HG03060 (cell line): ENCODE data around the gene GLT8D1.
"Not testable (repeated sequence)": the region's sequence is repeated elsewhere in the genome, so short reads cannot be mapped to it uniquely, and the experiment has no call there.

Experiments used
- ATAC-seq: cut with Tn5 transposase; IDR thresholded peaks from one replicate; pipeline ENCODE4 v1.9.1; 2021; ENCODE audit warnings: low read depth, moderate number of reproducible peaks; ENCODE audit not compliant: unreplicated experiment

Gene GLT8D1, protein sequence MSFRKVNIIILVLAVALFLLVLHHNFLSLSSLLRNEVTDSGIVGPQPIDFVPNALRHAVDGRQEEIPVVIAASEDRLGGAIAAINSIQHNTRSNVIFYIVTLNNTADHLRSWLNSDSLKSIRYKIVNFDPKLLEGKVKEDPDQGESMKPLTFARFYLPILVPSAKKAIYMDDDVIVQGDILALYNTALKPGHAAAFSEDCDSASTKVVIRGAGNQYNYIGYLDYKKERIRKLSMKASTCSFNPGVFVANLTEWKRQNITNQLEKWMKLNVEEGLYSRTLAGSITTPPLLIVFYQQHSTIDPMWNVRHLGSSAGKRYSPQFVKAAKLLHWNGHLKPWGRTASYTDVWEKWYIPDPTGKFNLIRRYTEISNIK

DNA sequence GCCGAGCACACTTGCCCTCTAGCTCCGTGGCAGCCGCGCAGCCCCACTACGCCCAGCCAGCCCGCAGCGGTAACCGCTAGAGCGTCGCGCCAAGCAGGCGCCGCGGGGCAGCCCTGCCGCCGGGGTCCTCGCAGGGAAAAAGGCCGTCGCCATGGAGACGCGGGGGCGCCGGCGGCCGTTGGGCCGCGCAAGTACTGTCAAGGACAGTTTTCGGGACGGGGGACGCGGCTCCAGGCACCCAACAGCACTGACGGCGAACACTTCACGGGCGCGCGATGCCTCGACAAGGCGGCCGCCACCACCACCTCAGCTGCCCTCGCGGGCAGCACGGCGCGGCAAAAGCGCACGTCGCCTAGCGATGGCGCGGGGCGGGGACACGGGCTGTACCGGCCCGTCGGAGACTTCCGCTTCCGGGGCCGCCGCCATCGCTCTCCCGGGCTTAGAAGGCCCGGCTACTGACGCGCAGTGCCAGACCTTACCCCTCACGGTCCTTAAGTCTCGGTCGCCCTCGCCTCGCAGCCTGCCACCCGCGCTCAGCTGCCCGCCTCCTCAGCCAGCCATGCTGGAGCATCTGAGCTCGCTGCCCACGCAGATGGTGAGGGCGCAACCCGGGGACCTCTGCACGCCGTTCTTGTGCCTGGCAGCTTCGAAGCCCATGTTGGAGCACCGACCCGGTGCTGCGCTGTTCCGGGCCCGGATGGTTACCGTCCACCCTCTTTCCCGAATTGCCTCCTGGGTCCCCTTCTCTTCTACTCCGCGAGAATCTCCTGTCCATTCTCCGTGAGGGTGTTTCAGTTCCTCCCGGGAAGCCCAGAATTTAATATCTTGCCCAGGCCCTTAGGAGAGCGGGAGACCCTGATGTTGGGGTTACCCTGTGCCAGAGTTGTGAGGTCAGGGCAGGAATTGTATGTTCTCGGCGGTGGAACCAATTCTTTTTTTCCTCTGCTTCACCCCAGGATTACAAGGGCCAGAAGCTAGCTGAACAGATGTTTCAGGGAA is at the start of gene GLT8D1, which contains the start of gene SPCS1:
Gene GLT8D1, minus strand, starts transcription at position 104 of the 999 bp plus-strand sequence. CDS start 5,331 bp downstream, outside the sequence.
Gene SPCS1, plus strand, starts transcription at position 419 of the 999 bp plus-strand sequence. Its CDS starts 141 bp downstream, at position 560.
- peak; percentile 51 for ATAC-seq

DNA sequence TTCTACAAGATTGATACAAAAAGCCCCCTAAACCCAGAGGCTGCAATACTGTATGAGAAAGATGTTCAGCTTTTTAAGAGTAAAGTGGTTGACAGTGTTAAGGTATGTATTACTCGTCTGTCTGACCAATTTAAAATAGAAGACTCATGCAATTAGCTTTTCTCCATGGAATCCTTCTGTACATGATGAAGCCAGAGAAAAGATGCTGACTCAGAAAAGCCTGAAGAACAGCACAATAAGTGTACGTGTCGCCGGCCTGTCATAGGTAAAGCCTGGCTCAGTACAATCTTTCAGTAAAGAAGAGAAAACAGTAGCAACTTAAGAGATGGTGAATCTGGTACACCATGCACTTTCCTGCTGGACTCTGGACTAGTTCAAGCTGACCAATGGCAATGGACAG is 48.8 kb upstream of the GLT8D1 start:
- no peak for ATAC-seq

DNA sequence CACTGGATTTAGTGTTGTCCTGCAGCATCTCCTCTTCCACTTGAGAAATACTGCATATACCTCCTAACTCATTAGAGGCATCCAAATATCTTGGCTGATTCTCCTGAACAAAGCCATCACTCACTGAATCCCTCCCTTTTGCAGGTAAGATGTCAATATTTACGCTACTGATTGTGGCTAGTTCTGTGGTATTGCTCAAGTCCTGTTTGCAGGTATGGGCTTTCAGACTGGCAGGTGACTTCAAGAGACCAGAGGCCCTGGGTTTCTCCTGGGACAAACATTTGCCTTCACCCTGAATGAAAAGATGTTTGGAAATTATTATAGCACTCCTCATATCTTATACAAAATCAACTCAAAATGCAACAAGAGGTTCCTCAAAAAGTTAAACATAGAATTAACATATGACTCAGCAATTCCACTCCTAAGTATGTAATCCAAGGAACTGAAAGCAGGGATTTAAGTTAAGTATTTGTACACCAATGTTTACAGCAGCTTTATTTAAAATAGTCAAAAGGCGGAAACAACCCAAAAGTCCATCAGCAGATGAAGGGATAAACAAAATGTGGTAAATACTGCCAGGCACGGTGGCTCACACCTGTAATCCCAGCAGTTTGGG is 46.6 kb upstream of the GLT8D1 start:
- no peak for ATAC-seq

DNA sequence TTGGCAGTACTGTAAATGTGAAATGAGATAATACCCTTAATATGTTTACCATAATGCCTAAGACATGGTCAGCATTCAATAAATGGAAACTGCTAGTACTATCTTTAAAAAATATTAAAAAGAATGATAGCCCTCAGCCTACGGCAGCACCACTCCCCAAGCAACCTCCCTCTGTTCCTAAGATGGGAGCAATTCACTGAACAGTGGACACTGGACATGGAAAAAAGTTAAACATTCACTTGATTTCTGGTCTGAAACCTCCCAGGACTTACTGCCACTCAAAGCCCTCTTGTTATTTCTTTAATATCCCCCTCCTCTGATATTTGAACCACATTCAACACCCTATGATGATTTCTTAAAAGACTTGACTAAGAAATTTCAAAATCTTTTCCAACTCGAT is 38.1 kb upstream of the GLT8D1 start:
- ATAC-seq, result no peak

DNA sequence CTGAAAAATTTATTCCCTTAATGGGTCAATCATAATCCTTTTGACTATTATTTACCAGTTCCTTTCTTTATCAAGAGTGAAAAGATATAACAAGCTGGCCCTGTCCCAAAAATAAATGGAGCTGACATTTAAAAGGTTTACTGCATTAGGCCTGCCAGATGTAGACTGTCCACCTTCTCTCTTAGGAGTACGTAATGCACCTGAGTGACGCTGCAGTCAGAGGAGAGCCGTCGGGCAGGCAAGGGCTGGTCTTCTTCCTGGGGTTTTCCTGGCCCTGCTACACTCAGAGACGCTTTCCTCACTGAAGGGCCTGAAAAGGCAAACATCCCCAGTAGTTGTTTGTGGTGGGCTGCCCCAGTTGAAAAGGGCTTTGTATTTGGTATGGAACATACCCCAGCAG is 37.6 kb upstream of the GLT8D1 start:
- no peak for ATAC-seq

DNA sequence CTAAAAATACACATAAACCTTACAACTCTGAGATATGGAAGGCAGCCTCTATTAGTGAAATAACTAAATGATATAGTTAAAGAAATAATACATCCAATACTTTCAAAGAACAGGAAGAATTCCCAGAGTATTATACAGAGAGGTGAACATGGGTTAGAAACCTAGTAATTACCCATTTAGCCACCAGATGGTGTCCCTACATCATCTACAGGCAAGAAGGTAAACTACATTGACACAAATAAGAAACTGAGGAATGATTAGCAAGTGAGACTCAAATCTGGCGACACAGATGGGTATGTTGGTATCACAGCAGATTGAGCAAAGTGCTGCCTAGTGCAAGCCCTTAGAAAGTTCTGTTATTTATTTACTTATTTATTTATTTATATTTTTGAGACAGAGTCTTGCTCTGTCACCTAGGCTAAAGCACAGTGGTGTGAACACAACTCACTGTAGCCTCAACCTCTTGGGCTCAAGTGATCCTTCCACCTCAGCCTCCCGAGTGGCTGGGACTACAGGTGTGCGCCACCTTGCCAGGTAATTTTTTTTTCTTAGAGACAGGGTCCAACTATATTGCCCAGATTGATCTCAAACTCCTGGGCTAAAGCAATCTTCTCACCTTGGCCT is 36.9 kb upstream of the GLT8D1 start:
- ATAC-seq, result no peak

DNA sequence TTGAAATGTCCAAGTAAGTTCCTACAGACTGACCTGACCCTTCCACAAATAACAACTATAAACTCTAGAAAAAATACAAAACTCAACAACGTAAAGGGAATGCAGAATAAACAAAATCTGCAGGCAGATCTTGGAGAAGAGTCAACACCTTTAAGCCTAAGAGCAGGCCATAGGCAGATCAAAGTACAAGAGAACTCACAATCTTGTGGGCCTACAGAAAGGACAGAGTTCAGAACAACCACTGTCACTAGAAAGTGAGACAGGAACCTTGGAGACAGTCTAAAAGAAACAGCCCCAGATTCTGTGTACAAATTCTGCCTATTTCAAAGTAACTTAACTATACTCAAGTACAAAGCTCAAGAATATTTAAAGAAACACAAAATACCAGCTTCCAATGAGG is 34.1 kb upstream of the GLT8D1 start:
- ATAC-seq, result no peak

DNA sequence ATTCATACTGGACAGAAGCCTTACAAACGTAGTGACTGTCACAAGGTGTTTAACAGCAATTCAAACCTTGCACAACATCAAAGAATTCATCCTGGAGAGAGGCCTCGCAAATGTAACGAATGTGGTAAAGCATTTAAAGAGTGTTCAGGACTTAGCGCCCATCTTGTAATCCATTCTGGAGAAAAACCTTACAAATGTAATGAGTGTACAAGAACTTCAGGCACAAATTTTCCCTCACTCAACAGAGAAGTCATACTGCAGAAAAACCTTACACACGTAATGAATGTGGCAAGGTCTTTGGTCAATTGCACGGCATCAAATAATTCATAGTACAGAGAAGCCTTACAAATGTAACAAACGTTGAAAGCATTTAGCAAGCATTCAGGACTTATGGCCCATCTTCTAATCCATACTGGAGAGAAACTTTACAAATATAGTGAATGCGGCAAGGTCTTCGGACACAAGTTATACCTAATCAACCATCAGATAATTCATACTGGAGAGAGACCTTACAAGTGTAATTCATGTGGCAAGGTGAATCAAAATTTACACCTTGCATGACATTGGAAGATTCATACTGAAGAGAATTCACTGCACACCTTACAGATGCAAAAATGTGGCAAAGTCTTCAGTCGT is 27.8 kb upstream of the GLT8D1 start:
- ATAC-seq, result no peak

DNA sequence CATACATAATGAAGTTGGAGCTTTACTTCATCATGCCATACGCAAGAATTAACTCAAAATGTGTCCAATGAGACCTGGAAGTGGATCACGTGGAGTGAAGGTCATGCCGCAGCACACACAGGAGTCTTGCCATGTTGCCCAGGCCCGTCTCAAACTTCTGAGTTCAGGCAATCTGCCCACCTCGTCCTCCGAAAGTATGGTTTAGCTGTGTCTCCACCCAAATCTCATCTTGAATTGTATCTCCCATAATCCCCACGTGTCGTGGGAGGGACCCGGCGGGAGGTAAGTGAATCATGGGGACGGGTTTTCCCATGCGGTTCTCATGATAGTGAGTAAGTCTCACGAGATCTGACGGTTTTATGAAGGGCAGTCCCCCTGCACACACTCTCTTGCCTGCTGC is 26.0 kb upstream of the GLT8D1 start:
- ATAC-seq, result no peak

DNA sequence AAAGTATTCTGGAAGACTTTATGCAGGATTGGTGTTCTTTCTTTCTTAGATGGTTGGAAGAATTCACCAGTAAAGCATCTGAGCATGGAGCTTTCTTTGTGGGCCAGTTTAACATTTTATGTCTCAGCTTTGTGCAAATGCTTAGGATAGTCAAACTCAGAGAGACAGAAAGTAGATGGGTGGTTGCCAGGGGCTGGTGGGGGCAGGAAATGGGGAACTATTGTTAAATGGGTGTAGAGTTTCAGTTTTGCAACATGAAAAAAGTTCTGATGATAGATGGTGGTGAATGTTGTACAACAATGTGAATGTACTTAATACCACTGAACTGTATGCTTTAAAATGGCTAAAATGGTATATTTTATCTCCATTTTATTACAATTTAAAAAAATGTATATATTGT is 25.1 kb upstream of the GLT8D1 start:
- no peak for ATAC-seq

DNA sequence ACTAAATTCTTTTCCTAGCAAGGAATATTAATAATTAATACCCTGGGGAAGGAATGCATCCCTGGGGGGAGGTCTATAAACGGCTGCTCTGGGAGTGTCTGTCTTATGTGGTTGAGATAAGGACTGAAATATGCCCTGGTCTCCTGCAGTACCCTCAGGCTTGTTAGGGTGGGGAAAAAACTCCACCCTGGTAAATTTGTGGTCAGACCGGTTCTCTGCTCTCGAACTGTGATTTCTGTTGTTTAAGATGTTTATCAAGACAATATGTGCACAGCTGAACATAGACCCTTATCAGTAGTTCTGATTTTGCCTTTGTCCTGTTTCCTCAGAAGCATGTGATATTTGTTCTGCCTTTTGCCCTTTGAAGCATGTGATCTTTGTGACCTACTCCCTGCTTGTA is 23.2 kb upstream of the GLT8D1 start:
- not testable (repeated sequence) for ATAC-seq

DNA sequence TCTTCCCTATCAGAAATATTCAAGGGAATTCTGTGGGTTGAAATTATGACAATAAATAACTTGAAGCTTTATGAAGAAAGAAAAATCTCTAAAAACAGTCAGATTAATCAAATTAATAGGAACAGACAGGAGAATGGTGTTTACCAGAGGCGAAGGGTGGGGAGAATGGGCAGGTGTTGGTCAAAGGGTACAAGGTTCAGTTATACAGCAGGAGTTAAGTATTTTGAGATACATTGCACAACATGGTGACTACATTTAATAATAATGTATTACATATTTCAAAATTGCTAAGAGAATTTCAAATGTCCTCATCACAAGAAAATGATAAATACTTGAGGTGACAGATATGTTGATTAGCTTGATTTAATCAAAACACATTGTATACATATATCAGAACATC is 18.9 kb upstream of the GLT8D1 start:
- ATAC-seq, result no peak

DNA sequence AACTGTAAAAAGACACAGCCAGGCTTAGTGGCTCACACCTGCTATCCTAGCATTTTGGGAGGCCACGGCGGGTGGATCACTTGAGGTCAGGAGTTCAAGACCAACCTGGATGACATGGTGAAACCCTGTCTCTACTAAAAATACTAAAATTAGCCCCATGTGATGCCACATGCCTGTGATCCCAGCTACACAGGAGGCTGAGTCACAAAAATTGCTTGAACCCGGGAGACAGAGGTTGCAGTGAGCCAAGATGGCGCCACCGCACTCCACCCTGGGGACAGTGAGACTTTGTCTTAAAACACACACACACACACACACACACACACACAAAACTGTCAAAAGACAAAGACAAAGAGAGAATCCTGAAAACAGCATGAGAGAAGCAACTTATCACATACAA is 18.3 kb upstream of the GLT8D1 start:
- ATAC-seq, result no peak

DNA sequence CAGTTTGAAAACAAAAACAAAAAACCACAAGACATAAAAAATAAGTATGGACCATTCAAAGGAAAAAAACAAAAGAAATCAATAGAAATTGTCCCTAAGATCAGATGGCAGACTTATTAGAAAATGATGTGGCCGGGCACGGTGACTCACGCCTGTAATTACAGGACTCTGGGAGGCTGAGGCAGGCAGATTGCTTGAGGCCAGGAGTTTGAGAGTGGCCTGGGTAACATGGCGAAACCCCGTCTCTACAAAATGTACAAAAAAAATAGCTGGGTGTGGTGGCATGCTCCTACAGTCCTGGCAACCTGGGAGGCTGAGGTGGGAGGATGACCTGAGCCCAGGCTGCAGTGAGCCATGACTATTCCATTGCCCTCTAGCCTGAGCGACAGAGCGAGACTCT is 16.9 kb upstream of the GLT8D1 start:
- ATAC-seq, result no peak

DNA sequence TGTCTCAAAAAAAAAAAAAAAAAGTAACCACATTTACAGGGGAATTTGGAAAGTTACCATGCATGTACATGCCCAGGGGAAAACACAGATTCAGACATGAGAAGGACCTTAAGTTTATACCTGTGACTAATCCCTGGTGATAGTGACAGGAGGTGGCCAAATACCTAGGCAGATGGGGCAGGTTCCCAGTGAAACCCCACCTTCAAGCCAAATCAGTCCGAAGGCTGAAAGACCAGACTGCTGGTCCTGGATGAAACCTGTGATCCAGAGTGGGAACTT is 16.1 kb upstream of the GLT8D1 start:
- ATAC-seq, result no peak

DNA sequence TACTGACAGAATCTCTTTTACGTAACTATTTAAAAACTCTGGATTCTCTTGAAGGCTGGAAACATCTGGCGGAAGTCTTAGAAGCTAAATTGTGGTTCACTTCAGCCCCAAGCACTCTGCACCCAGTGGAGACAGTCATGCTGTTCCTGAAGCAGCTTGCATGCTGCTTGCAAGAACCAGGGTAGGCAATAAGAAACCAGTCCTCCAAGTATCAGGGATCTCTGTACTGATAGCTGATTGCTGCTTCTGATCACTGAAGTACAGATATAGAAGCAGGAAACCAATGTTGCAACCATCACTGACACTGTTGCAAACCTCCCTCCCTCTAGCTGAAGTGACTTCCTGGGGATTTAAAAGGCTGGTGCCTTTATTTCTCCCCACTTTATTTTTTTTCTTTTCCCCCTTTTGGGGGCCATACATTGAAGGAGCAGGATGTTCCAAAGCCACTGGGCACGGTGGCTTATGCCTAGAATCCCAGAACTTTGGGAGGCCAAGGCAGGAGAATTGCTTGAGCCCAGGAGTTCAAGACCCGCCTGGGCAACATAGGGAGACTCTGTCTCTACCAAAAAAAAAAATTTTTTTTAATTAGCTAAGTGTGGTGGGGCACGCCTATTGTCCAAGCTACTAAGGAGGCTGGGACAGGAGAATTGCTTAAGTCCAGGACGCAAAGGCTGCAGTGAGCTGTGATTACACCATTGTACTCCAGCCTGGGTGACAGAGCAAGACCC is 15.6 kb upstream of the GLT8D1 start:
- no peak for ATAC-seq

DNA sequence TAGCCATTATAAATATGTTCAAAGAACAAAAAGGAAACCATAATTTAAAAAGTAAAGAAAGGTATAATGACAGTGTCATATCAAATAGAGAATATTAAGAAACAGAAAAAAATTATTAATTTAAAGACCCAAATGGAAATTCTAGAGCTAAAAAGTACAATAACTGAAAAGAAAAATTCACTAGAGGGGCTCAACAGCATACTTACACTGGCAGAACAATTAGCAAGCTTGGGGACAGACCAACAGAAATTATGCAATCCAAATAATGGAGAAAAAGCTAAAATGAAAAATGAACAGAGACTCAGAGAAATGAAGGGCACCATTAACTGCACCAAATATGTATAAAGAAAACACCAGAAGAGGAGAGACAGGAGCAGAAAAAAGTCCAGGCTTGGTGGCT is 14.0 kb upstream of the GLT8D1 start:
- ATAC-seq, result no peak

DNA sequence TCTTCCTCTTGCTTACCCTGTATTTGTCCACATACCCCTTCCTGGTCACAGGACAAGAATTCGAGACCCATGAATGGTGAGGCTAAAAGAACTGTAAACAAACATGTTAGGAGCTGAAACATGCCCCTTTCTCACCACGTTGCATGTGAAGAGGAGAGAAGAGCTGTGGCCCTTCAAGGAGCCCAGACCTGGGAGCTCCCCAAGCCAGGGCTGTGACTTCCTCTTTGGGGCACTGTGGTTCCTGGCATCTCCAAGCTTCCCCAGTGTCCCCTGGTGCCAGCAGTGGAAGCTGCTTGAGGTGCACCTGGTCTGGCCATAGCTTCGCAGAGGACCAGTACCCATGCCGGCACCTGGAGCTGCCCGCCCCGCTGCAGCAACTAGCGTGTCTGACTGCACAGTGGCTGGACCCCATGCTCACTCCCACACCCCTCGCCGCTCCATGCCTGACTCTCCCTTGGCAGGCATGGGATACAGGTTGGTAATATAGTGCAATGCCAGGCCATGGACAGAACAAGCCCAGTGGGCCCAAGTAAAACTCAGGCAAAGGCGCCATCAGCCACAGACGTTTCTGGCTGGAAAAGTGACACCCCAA is 10.2 kb upstream of the GLT8D1 start:
- no peak for ATAC-seq
